ENCODE results near the gene PAOX. TPM values are rescaled to one million over a fixed set of nuclear protein-coding genes. Genes with fewer than 3 reads are reported as not detected.

The PAOX gene
- total and polyA plus RNA-seq, 2 experiments from 2014 or later = 4.1 to 8.7 TPM

- no peaks in the 10 kb centered on the region for H3K4me1 ChIP-seq (ENCODE audit: insufficient read depth)
- no peaks in the 10 kb centered on the region for H3F3A ChIP-seq (replicated peaks; ENCODE audit: low read depth)
- H3K27me3 ChIP-seq (ENCODE audit: insufficient read depth) = no peaks in the 10 kb centered on the region
- H2AFZ ChIP-seq = no peak overlapping the region
- H3K36me3 ChIP-seq (ENCODE audit: insufficient read depth) = no peaks in the 10 kb centered on the region
- H3K79me2 ChIP-seq (replicated peaks; ENCODE audit: insufficient read depth) = no peaks in the 10 kb centered on the region
- Mint-ChIP-seq H3K4me1 (no peaks in the 10 kb centered on the region), H3K27me3 (ENCODE audit: insufficient read depth, low read depth, poor library complexity) (peaks cover 3% of the 10 kb centered on the region), H3K36me3 (ENCODE audit: low read depth) (peaks cover 25% of the 10 kb centered on the region), H3K4me3 (no peak overlapping the region), H3K9me3 (peaks cover 87% of the 10 kb centered on the region), H3K27ac (no peak overlapping the region)
- ATAC-seq = no peak
- H3K4me2 ChIP-seq = no peak overlapping the region
- no peaks in the 10 kb centered on the region for H3K9me2 ChIP-seq (ENCODE audit: insufficient read depth)
- no peak overlapping the region for H3K27ac ChIP-seq (ENCODE audit: low read depth)
- no peak for TF ChIP-seq CTCF (conservative IDR thresholded peaks at IDR 0.05; ENCODE audit: low read depth in 2 of 2)
- DNase-seq (ENCODE audit: low spot score) = no peak
- H3K4me3 ChIP-seq = no peak overlapping the region
- no peaks in the 10 kb centered on the region for H4K20me1 ChIP-seq (replicated peaks; ENCODE audit: insufficient read depth)
Measured at GRCh38 chr10:133440633-133441285, 61.7 kb downstream of the PAOX start.

Small RNAs within 50 kb of the gene (microRNA-seq; reads per million reads assigned to microRNA genes)
- gene MIR3944 = 0.89 reads per million

Small RNAs within 50 kb of the gene (small RNA-seq; reads per million reads assigned to genes)
- gene AL360181.4 (ENCODE audit: low replicate concordance) (not detected), gene BANF1P2 (ENCODE audit: low replicate concordance) (not detected), gene MIR3944 (ENCODE audit: low replicate concordance) (not detected)

Other genes with a start within 250 kb of the PAOX start
- gene KNDC1, start 219.0 kb upstream of the PAOX start, total RNA-seq (2014; rRNA removed; shearing (Covaris generic)) = 8.2 and 16.0 TPM in 2 replicates
- 1.8 and 1.9 TPM in 2 replicates for gene KNDC1, start 219.0 kb upstream of the PAOX start, polyA plus RNA-seq (2016; fragmentation: Nextera tagmentation; extraction: Ambion mirVana)
- gene UTF1, start 149.0 kb upstream of the PAOX start, total RNA-seq (2014; rRNA removed; shearing (Covaris generic)) = 7.7 and 12.2 TPM in 2 replicates
- 51.4 and 55.7 TPM in 2 replicates for gene UTF1, start 149.0 kb upstream of the PAOX start, polyA plus RNA-seq (2016; fragmentation: Nextera tagmentation; extraction: Ambion mirVana)
- 6.3 and 8.1 TPM in 2 replicates for gene VENTX, start 141.4 kb upstream of the PAOX start, total RNA-seq (2014; rRNA removed; shearing (Covaris generic))
- 4.8 and 5.1 TPM in 2 replicates for gene VENTX, start 141.4 kb upstream of the PAOX start, polyA plus RNA-seq (2016; fragmentation: Nextera tagmentation; extraction: Ambion mirVana)
- gene ADAM8, start 102.4 kb upstream of the PAOX start, total RNA-seq (2014; rRNA removed; shearing (Covaris generic)) = 5.5 and 7.4 TPM in 2 replicates
- 1.9 and 2.1 TPM in 2 replicates for gene ADAM8, start 102.4 kb upstream of the PAOX start, polyA plus RNA-seq (2016; fragmentation: Nextera tagmentation; extraction: Ambion mirVana)
- gene TUBGCP2, start 70.4 kb upstream of the PAOX start, total RNA-seq (2014; rRNA removed; shearing (Covaris generic)) = 51.5 and 67.7 TPM in 2 replicates
- gene TUBGCP2, start 70.4 kb upstream of the PAOX start, polyA plus RNA-seq (2016; fragmentation: Nextera tagmentation; extraction: Ambion mirVana) = 56.6 and 59.6 TPM in 2 replicates
- 41.0 and 41.3 TPM in 2 replicates for gene ZNF511, start 70.3 kb upstream of the PAOX start, total RNA-seq (2014; rRNA removed; shearing (Covaris generic))
- 104 and 114 TPM in 2 replicates for gene ZNF511, start 70.3 kb upstream of the PAOX start, polyA plus RNA-seq (2016; fragmentation: Nextera tagmentation; extraction: Ambion mirVana)
- gene CALY, start 42.4 kb upstream of the PAOX start, total RNA-seq (2014; rRNA removed; shearing (Covaris generic)) = 0.31 and 1.0 TPM in 2 replicates
- gene CALY, start 42.4 kb upstream of the PAOX start, polyA plus RNA-seq (2016; fragmentation: Nextera tagmentation; extraction: Ambion mirVana) = 8.0 and 9.0 TPM in 2 replicates
- gene PRAP1, start 31.9 kb upstream of the PAOX start, total RNA-seq (2014; rRNA removed; shearing (Covaris generic)) = not detected in 2 replicates
- 0.68 and 1.5 TPM in 2 replicates for gene PRAP1, start 31.9 kb upstream of the PAOX start, polyA plus RNA-seq (2016; fragmentation: Nextera tagmentation; extraction: Ambion mirVana)
- gene FUOM, start 21.2 kb upstream of the PAOX start, total RNA-seq (2014; rRNA removed; shearing (Covaris generic)) = 33.9 and 43.9 TPM in 2 replicates
- 30.8 and 33.0 TPM in 2 replicates for gene FUOM, start 21.2 kb upstream of the PAOX start, polyA plus RNA-seq (2016; fragmentation: Nextera tagmentation; extraction: Ambion mirVana)
- 87.8 and 92.1 TPM in 2 replicates for gene ECHS1, start 5.9 kb upstream of the PAOX start, total RNA-seq (2014; rRNA removed; shearing (Covaris generic))
- gene ECHS1, start 5.9 kb upstream of the PAOX start, polyA plus RNA-seq (2016; fragmentation: Nextera tagmentation; extraction: Ambion mirVana) = 120 and 127 TPM in 2 replicates
- gene MTG1, start 14.9 kb downstream of the PAOX start, total RNA-seq (2014; rRNA removed; shearing (Covaris generic)) = 35.3 and 45.7 TPM in 2 replicates
- 68.6 and 70.8 TPM in 2 replicates for gene MTG1, start 14.9 kb downstream of the PAOX start, polyA plus RNA-seq (2016; fragmentation: Nextera tagmentation; extraction: Ambion mirVana)
- gene SPRN, start 45.4 kb downstream of the PAOX start, total RNA-seq (2014; rRNA removed; shearing (Covaris generic)) = 0.31 TPM in 1 of 2 replicates, not detected in the other
- 0.31 and 0.59 TPM in 2 replicates for gene SPRN, start 45.4 kb downstream of the PAOX start, polyA plus RNA-seq (2016; fragmentation: Nextera tagmentation; extraction: Ambion mirVana)
- gene SCART1, start 74.7 kb downstream of the PAOX start, total RNA-seq (2014; rRNA removed; shearing (Covaris generic)) = 0.19 and 0.59 TPM in 2 replicates
- not detected in 2 replicates for gene SCART1, start 74.7 kb downstream of the PAOX start, polyA plus RNA-seq (2016; fragmentation: Nextera tagmentation; extraction: Ambion mirVana)
- 0.74 and 2.2 TPM in 2 replicates for gene CYP2E1, start 148.1 kb downstream of the PAOX start, total RNA-seq (2014; rRNA removed; shearing (Covaris generic))
- 0.97 and 1.4 TPM in 2 replicates for gene CYP2E1, start 148.1 kb downstream of the PAOX start, polyA plus RNA-seq (2016; fragmentation: Nextera tagmentation; extraction: Ambion mirVana)
- not detected in 2 replicates for gene SYCE1, start 186.3 kb downstream of the PAOX start, total RNA-seq (2014; rRNA removed; shearing (Covaris generic))
- gene SYCE1, start 186.3 kb downstream of the PAOX start, polyA plus RNA-seq (2016; fragmentation: Nextera tagmentation; extraction: Ambion mirVana) = 0.38 and 0.53 TPM in 2 replicates
- not detected in 2 replicates for gene FRG2B, start 247.5 kb downstream of the PAOX start, total RNA-seq (2014; rRNA removed; shearing (Covaris generic))
- gene FRG2B, start 247.5 kb downstream of the PAOX start, polyA plus RNA-seq (2016; fragmentation: Nextera tagmentation; extraction: Ambion mirVana) = not detected in 2 replicates

Data from GM23338 (cell line).